Glutamatergic neuron (in vitro differentiated cells): ENCODE results near the gene GRID1. TPM values are rescaled to one million over a fixed set of nuclear protein-coding genes. Genes with fewer than 3 reads are reported as not detected.
"Not testable (repeated sequence)": the region's sequence is repeated elsewhere in the genome, so short reads cannot be mapped to it uniquely, and the experiment has no call there.

Experiments
- DNase-seq: peaks from one replicate; pipeline ENCODE4 v3.0.0; 2022
- H3K27ac Mint-ChIP-seq: one replicate; pipeline ENCODE4 v1.8.0; 2020; ENCODE audit warnings: mild to moderate bottlenecking, mixed read lengths, inconsistent platforms; ENCODE audit not compliant: unreplicated experiment
- H3K27me3 Mint-ChIP-seq: one replicate; pipeline ENCODE4 v1.8.0; 2020; ENCODE audit warnings: mild to moderate bottlenecking, moderate library complexity, mixed read lengths, inconsistent platforms; ENCODE audit not compliant: unreplicated experiment
- H3K36me3 Mint-ChIP-seq: one replicate; pipeline ENCODE4 v1.8.0; 2020; ENCODE audit warnings: mild to moderate bottlenecking, mixed read lengths, inconsistent platforms; ENCODE audit not compliant: unreplicated experiment
- H3K4me1 Mint-ChIP-seq: one replicate; pipeline ENCODE4 v1.8.0; 2020; ENCODE audit warnings: mild to moderate bottlenecking, low read depth, mixed read lengths, inconsistent platforms; ENCODE audit not compliant: unreplicated experiment
- H3K4me3 Mint-ChIP-seq: one replicate; pipeline ENCODE4 v1.8.0; 2020; ENCODE audit warnings: mild to moderate bottlenecking, mixed read lengths, inconsistent platforms; ENCODE audit not compliant: unreplicated experiment
- H3K9me3 Mint-ChIP-seq: one replicate; pipeline ENCODE4 v1.8.0; 2020; ENCODE audit warnings: mild to moderate bottlenecking, moderate library complexity, mixed read lengths, inconsistent platforms; ENCODE audit not compliant: unreplicated experiment
- total RNA-seq: library from RNA; stranded (reverse); fragmentation: NEBNext Ultra II Directional; extraction: Animal tissue kit (Norgen Biotek cat#: 25700); gene quantifications from one replicate; pipeline ENCODE4 v1.2.1, GENCODE V29; 2021; ENCODE audit not compliant: unreplicated experiment
- TF ChIP-seq, protein P1 (sequence below): fragments of 200-600 bp; sonication (generic); IDR thresholded peaks from one replicate; pipeline ENCODE4 v1.5.0; 2021; ENCODE audit not compliant: partially characterized antibody, unreplicated experiment

The GRID1 gene
- total RNA-seq, 1 donor from 2014 or later, result 8.0 TPM

DNA sequence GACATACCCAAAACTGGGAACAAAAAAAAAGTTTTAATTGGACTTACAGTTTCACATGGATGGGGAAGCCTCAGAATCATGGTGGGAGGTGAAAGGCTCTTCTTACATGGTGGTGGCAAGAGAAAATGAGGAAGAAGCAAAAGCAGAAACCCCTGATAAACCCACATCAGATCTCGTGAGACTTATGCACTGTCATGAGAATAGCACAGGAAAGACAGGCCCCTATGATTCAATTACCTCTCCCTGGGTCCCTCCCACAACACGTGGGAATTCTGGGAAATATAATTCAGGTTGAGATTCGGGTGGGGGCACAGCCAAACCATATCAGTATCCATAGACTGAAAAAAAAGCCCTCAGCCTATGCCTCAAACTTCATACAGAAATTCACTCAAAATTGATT lies 647.2 kb downstream of the GRID1 start:
- Mint-ChIP-seq H3K4me3 (no peak overlapping the region), H3K36me3 (no peaks in the 10 kb centered on the region), H3K4me1 (no peaks in the 10 kb centered on the region), H3K27ac (no peak overlapping the region), H3K27me3 (no peaks in the 10 kb centered on the region), H3K9me3 (peaks cover 2% of the 10 kb centered on the region)
- DNase-seq, result no peak
- TF ChIP-seq, protein P1, sequence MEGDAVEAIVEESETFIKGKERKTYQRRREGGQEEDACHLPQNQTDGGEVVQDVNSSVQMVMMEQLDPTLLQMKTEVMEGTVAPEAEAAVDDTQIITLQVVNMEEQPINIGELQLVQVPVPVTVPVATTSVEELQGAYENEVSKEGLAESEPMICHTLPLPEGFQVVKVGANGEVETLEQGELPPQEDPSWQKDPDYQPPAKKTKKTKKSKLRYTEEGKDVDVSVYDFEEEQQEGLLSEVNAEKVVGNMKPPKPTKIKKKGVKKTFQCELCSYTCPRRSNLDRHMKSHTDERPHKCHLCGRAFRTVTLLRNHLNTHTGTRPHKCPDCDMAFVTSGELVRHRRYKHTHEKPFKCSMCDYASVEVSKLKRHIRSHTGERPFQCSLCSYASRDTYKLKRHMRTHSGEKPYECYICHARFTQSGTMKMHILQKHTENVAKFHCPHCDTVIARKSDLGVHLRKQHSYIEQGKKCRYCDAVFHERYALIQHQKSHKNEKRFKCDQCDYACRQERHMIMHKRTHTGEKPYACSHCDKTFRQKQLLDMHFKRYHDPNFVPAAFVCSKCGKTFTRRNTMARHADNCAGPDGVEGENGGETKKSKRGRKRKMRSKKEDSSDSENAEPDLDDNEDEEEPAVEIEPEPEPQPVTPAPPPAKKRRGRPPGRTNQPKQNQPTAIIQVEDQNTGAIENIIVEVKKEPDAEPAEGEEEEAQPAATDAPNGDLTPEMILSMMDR, result no peak

DNA sequence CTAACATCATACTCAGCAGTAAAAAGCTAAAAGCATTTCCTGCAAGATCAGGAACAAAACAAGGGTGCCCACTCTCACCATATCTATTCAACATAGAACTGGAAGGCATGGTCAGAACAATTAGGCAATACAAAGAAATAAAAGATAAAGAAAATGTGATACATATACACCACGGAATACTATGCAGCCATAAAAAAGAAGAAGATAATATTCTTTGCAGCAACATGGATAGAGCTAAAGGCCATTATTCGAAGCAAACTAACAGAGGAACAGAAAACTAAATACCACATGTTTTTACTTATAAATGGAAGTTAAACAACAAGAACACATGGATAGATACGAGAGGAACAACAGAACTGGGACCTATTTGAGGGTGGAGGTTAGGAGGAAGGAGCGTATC lies 652.7 kb downstream of the GRID1 start:
- TF ChIP-seq, protein P1, result no peak
- no peaks in the 10 kb centered on the region for H3K4me1 Mint-ChIP-seq
- no peak overlapping the region for H3K4me3 Mint-ChIP-seq
- no peaks in the 10 kb centered on the region for H3K36me3 Mint-ChIP-seq
- H3K27me3 Mint-ChIP-seq, result no peaks in the 10 kb centered on the region
- H3K9me3 Mint-ChIP-seq, result peaks cover 2% of the 10 kb centered on the region
- no peak overlapping the region for H3K27ac Mint-ChIP-seq
- DNase-seq, result no peak

DNA sequence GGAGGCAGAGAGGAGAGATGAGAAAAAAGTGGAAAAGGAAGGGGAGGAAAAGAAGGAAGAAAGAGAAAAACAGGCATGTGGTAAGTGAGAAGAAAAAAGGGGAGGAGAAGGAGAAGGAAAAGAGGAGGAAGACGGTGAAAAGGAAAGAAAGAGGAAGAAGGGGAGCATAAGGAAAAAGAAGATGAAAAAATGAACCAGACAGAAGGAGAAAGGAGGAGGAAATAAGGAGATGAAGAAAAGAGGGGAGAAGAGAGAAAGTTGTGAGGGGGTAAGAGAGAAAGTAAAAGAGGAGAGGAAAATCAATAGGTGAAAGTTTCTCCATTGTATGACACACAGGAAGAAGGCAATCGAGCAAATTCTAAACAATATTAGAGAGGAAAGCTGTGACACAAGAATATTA lies 663.8 kb downstream of the GRID1 start:
- Mint-ChIP-seq H3K4me1 (no peaks in the 10 kb centered on the region), H3K36me3 (no peaks in the 10 kb centered on the region), H3K4me3 (no peak overlapping the region), H3K9me3 (peaks cover 3% of the 10 kb centered on the region), H3K27me3 (no peaks in the 10 kb centered on the region), H3K27ac (no peak overlapping the region)
- TF ChIP-seq, protein P1, result no peak
- no peak for DNase-seq

DNA sequence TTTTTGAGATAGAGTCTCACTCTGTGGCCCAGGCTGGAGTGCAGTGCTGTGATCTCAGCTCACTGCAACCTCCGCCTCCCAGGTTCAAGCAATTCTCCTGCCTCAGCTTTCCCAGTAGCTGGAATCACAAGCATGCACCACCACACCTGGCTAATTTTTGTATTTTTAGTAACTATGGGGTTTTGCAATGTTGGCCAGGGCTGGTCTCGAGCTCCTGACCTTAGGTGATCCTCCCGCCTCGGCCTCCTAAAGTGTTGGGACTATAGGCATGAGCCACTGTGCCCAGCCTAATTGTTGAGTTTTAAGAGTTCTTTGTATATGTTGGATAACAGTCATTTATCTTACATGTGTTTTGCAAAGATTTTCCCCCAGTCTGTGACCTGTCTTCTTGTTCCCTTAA lies 667.5 kb downstream of the GRID1 start:
- H3K9me3 Mint-ChIP-seq, H3K27me3 Mint-ChIP-seq, DNase-seq, H3K27ac Mint-ChIP-seq, H3K4me3 Mint-ChIP-seq, H3K36me3 Mint-ChIP-seq, H3K4me1 Mint-ChIP-seq: not testable (repeated sequence)

DNA sequence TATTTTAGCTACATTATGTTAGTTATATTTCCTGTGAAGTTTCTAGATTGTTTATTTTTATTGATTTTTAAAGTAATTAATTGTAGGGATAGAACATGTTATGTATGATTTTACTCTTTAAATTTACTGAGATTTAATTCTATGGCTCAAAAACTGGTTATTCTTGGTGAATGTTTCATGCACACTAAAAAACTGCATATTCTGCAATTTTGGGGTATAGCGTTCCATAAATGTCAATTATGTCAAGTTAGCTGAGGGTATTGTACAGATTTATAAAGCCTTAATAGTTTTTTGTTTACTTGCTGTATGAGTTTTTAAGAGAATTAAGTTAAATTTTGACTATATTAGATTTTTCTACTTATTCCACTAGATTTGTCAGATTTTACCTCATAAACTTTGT lies 669.7 kb downstream of the GRID1 start:
- TF ChIP-seq, protein P1, result no peak
- Mint-ChIP-seq H3K27me3 (no peaks in the 10 kb centered on the region), H3K36me3 (no peaks in the 10 kb centered on the region), H3K4me1 (no peaks in the 10 kb centered on the region), H3K9me3 (no peaks in the 10 kb centered on the region), H3K4me3 (no peak overlapping the region), H3K27ac (no peak overlapping the region)
- DNase-seq, result no peak

DNA sequence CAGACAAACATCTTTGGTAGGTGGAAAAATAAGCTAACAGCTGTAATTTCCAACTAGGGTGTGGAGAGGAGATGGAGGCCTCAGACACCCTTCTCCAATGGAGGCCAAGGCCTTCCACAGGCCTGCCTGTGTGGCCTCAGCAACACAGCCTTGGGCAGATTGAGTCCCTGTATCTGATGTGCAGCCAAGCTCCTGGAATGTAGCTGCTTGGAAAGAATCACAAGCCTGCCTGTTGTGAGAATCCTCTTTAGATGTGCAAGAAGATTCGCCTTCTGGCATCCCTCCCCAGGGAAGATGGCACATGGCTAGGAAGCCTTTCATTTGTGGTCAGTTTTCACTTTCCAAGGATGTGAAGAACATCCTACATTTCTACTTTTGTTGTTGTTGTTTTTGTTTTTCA lies 684.0 kb downstream of the GRID1 start:
- DNase-seq, result no peak
- no peaks in the 10 kb centered on the region for H3K9me3 Mint-ChIP-seq
- TF ChIP-seq, protein P1, result no peak
- no peaks in the 10 kb centered on the region for H3K27me3 Mint-ChIP-seq
- H3K36me3 Mint-ChIP-seq, result no peaks in the 10 kb centered on the region
- peaks cover 5% of the 10 kb centered on the region for H3K4me1 Mint-ChIP-seq
- no peak overlapping the region for H3K27ac Mint-ChIP-seq
- H3K4me3 Mint-ChIP-seq, result no peak overlapping the region
